Smooth muscle cell (in vitro differentiated cells): ENCODE results near the gene RAB23. TPM values are rescaled to one million over a fixed set of nuclear protein-coding genes. Genes with fewer than 3 reads are reported as not detected.

Source experiments
- DNase-seq: peaks from one replicate; lab custom pipeline; 2025; ENCODE audit not compliant: unreplicated experiment; lab: John Stamatoyannopoulos, UW
- H2AFZ ChIP-seq: fragments of 200-600 bp; sonication (generic); 2 replicates; pipeline ENCODE4 v1.6.0; 2016; ENCODE audit warnings: antibody characterized with exemption, low read depth, mild to moderate bottlenecking
- H3F3A ChIP-seq: fragments of 200-600 bp; sonication (generic); 2 replicates; pipeline ENCODE4 v1.6.0; 2017; ENCODE audit warnings: antibody characterized with exemption, low read depth
- H3K27ac ChIP-seq: fragments of 200-600 bp; sonication (generic); 2 replicates; pipeline ENCODE4 v1.5.1; 2016; ENCODE audit warnings: low read depth, mild to moderate bottlenecking
- H3K27me3 ChIP-seq: fragments of 200-600 bp; sonication (generic); 2 replicates; pipeline ENCODE4 v1.6.1; 2016; ENCODE audit warnings: low read depth, mild to moderate bottlenecking
- H3K36me3 ChIP-seq: fragments of 200-600 bp; sonication (generic); 2 replicates; pipeline ENCODE4 v1.5.1; 2016; ENCODE audit warnings: low read depth
- H3K4me1 ChIP-seq: fragments of 200-600 bp; sonication (generic); 2 replicates; pipeline ENCODE4 v1.5.1; 2016; ENCODE audit warnings: low read depth
- H3K4me2 ChIP-seq: fragments of 200-600 bp; sonication (generic); 2 replicates; pipeline ENCODE4 v1.6.0; 2016; ENCODE audit warnings: mild to moderate bottlenecking
- H3K4me3 ChIP-seq: fragments of 200-600 bp; sonication (generic); 2 replicates; pipeline ENCODE4 v1.5.1; 2016; ENCODE audit warnings: mild to moderate bottlenecking
- H3K79me2 ChIP-seq: fragments of 200-600 bp; sonication (generic); 2 replicates; pipeline ENCODE4 v1.6.0; 2016; ENCODE audit warnings: low read depth, mild to moderate bottlenecking
- H3K9ac ChIP-seq: fragments of 200-600 bp; sonication (generic); 2 replicates; pipeline ENCODE4 v1.6.0; 2016; ENCODE audit warnings: low read depth
- H3K9me3 ChIP-seq: fragments of 200-600 bp; sonication (generic); replicated peaks from 2 replicates; pipeline ENCODE4 v1.5.1; 2016; ENCODE audit warnings: low read depth
- H4K20me1 ChIP-seq: fragments of 200-600 bp; sonication (generic); 2 replicates; pipeline ENCODE4 v1.6.0; 2016; ENCODE audit warnings: low read depth
- CTCF ChIP-seq: fragments of 200-600 bp; sonication (generic); IDR thresholded peaks from 2 replicates; pipeline ENCODE4 v1.5.1; 2017; ENCODE audit warnings: borderline replicate concordance, mild to moderate bottlenecking, antibody characterized with exemption; ENCODE audit not compliant: insufficient read depth, poor library complexity, severe bottlenecking
- WGBS: methylation state at CpG from one replicate; pipeline ENCODE4 v1.1.7; 2016; ENCODE audit warnings: low lambda C conversion rate; 5-methylcytosine and 5-hydroxymethylcytosine counted together
- polyA plus RNA-seq: library from polyadenylated mRNA; unstranded; fragments of >200 nt; fragmentation: Nextera tagmentation; extraction: Ambion mirVana; gene quantifications from 2 replicates; pipeline ENCODE4 v1.2.1, GENCODE V29; 2016
- total RNA-seq: library from RNA; depleted of rRNA; stranded (reverse); fragments of >200 nt; gene quantifications from 2 replicates; pipeline ENCODE4 v1.2.3, GENCODE V29; 2014

RAB23 gene
- total and polyA plus RNA-seq, 2 experiments from 2014 or later: 51.4 to 95.3 TPM

DNA sequence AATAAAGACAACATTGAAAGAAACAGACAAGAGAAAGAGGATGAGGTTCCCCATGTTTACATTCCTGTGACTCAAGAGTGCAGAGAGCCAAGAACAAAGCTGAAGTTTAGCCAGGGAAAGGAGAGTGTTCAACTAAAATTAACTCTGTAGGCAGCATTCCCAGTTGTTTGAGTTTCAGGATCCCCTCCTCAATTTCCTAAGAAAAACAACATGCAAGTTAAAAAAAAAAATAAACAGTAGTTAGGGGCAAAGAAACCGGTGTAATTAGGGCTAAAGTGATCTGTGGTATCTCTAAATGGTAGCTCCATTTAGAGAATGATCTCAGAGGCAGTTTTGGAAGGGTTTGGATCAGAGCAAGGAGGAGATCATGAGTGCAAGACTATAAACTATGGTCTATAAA, 30.9 kb upstream of the RAB23 start:
- Histone ChIP-seq H3K4me1 (peaks cover 23% of the 10 kb centered on the region), H3K27me3 (no peaks in the 10 kb centered on the region), H3K9me3 (no peaks in the 10 kb centered on the region), H2AFZ (peak overlapping the region; percentile 26), H3K9ac (no peak overlapping the region), H3K79me2 (no peaks in the 10 kb centered on the region), H4K20me1 (no peaks in the 10 kb centered on the region), H3K4me3 (no peak overlapping the region), H3F3A (peaks cover 6% of the 10 kb centered on the region), H3K36me3 (no peaks in the 10 kb centered on the region), H3K4me2 (peak overlapping the region; percentile 34), H3K27ac (peak overlapping the region; percentile 50)
- no peak for TF ChIP-seq CTCF
- DNase-seq: no peak
- WGBS: 26% methylated on average over 1 of the region's 1 CpG

- Histone ChIP-seq H3K9ac (no peak overlapping the region), H3K27ac (no peak overlapping the region), H2AFZ (no peak overlapping the region), H4K20me1 (no peaks in the 10 kb centered on the region), H3K4me3 (no peak overlapping the region), H3K9me3 (no peaks in the 10 kb centered on the region), H3K4me2 (no peak overlapping the region), H3K79me2 (no peaks in the 10 kb centered on the region), H3K27me3 (no peaks in the 10 kb centered on the region), H3K36me3 (no peaks in the 10 kb centered on the region), H3K4me1 (peaks cover 17% of the 10 kb centered on the region), H3F3A (peaks cover under 1% of the 10 kb centered on the region)
- TF ChIP-seq CTCF: no peak
- no peak for DNase-seq
- 95% methylated on average over 9 of the region's 9 CpGs for WGBS
These were observed 30.0 kb upstream of the RAB23 start for GRCh38 chr6:57252137-57252536.

- Histone ChIP-seq H2AFZ (no peak overlapping the region), H3K4me3 (no peak overlapping the region), H3K79me2 (no peaks in the 10 kb centered on the region), H3K9ac (no peak overlapping the region), H3K27ac (no peak overlapping the region), H4K20me1 (no peaks in the 10 kb centered on the region), H3K4me2 (no peak overlapping the region), H3K9me3 (no peaks in the 10 kb centered on the region), H3K4me1 (peaks cover 17% of the 10 kb centered on the region), H3K36me3 (no peaks in the 10 kb centered on the region), H3F3A (no peaks in the 10 kb centered on the region), H3K27me3 (no peaks in the 10 kb centered on the region)
- TF ChIP-seq CTCF: no peak
- 91% methylated on average over 4 of the region's 4 CpGs for WGBS
- no peak for DNase-seq
These were observed 28.2 kb upstream of the RAB23 start for GRCh38 chr6:57250348-57250747.

DNA sequence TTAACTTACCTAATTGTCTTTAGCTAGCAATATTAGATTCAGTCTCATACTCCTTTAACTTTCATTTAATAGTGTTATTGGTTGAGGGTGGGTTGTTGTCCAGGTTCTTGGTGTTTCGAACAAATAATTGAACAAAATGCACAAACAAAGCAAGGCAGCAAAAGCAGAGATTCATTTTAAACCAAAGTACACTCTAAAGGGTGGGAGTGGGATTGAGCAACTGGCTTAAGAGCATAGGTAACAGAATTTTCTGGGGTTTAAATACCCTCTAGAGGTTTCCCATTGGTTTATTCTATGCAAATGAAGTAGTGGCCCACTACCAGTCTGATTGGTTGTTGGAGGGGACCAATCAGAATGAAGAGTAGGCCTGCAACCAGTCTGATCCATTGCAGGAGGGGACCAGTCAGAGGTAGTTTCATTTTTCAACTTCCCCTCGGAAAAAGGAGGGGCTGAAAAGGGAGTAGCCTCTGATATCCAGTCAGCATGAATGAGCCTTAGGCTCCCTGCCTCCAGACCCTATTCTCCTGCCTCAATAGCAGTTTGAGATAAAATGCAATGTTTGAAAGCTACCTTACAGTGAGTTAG, 26.3 kb upstream of the RAB23 start:
- H2AFZ ChIP-seq: no peak overlapping the region
- no peaks in the 10 kb centered on the region for H4K20me1 ChIP-seq
- H3K9me3 ChIP-seq: no peaks in the 10 kb centered on the region
- H3K9ac ChIP-seq: no peak overlapping the region
- no peak overlapping the region for H3K4me2 ChIP-seq
- H3K27me3 ChIP-seq: no peaks in the 10 kb centered on the region
- H3K4me3 ChIP-seq: no peak overlapping the region
- WGBS: 95% methylated on average over 2 of the region's 2 CpGs
- no peaks in the 10 kb centered on the region for H3F3A ChIP-seq
- H3K27ac ChIP-seq: no peak overlapping the region
- TF ChIP-seq CTCF: no peak
- peaks cover 9% of the 10 kb centered on the region for H3K4me1 ChIP-seq
- DNase-seq: no peak
- H3K36me3 ChIP-seq: no peaks in the 10 kb centered on the region
- no peaks in the 10 kb centered on the region for H3K79me2 ChIP-seq
